CD4-positive, alpha-beta T cell treated with Interleukin-6 at 100 ng/mL for 8 hours (primary cell): ENCODE measurements around the gene PLCL1.
"Not testable (repeated sequence)": the region's sequence is repeated elsewhere in the genome, so short reads cannot be mapped to it uniquely, and the experiment has no call there.

Experiments
- DNase-seq: peaks from one replicate; pipeline ENCODE4 v3.0.0-alpha.2; 2020; ENCODE audit warnings: mixed read lengths, low spot score

PLCL1 gene

GRCh38 chr2:198178766-198179165 is 374.4 kb downstream of the PLCL1 start:
- no peak for DNase-seq

GRCh38 chr2:198186257-198186656 is 381.9 kb downstream of the PLCL1 start:
- no peak for DNase-seq

DNA sequence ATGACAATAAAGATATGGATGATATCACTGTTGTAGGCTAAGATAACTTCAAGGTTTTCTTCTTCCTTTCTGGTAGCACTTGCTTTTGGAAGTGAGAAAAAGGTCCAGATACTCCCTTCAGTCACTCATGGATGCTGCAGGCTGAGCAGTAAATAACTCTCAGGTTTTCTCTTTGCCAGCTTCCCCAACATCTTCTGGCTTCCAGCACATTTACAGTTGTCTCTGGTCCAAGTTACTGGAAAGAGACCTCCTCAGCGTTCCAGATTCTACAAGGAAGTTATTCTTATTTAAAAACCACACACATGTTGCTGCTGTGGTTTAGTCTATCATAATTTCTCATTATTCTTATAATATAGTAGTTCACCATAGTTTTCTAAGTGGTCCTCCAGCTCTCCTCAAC is 383.4 kb downstream of the PLCL1 start:
- DNase-seq: no peak

DNA sequence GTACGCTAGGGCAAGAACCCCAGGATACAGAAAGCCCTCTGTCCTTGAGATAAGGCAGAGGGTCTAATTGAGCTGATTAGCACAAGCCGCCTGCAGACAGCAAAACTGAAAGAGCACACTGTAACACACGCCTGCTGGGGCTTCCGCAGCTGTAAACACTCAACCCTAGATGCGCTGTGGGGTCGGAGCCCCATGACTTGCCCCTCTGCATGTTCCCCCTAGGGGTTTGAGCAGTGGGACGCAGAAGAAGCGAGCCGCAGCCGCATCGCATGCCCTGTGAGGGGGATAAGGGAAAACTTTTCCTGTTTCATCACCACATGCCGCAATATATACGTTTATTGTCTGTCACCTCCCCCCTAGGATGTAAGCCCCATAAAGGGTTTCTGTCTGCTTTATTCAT is 384.6 kb downstream of the PLCL1 start:
- DNase-seq: no peak

- no peak for DNase-seq
Measured at GRCh38 chr2:198191651-198192050, 387.3 kb downstream of the PLCL1 start.

DNA sequence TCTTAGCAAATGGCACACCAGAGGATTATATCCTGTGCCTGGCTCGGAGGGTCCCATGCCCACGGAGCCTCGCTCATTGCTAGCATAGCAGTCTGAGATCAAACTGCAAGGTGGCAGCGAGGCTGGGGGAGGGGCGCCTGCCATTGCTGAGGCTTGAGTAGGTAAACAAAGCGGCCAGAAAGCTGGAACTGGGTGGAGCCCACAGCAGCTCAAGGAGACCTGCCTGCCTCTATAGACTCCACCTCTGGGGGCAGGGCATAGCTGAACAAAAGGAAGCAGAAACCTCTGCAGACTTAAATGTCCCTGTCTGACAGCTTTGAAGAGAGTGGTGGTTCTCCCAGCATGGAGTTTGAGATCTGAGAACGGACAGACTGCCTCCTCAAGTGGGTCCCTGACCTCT is 392.2 kb downstream of the PLCL1 start:
- not testable (repeated sequence) for DNase-seq
